GM19324 (cell line): ENCODE measurements around the gene KIF4B.
"Not testable (repeated sequence)": the region's sequence is repeated elsewhere in the genome, so short reads cannot be mapped to it uniquely, and the experiment has no call there.

Experiments used
- ATAC-seq: cut with Tn5 transposase; IDR thresholded peaks from one replicate; pipeline ENCODE4 v1.9.1; 2021; ENCODE audit warnings: mild to moderate bottlenecking, moderate library complexity; ENCODE audit not compliant: unreplicated experiment, low FRiP score

Gene KIF4B

GRCh38 chr5:155013526-155013925 is at the start of gene KIF4B:
Gene KIF4B, plus strand, starts transcription at chr5:155013755. Its CDS starts 105 bp downstream, at chr5:155013860.
- no peak for ATAC-seq

DNA sequence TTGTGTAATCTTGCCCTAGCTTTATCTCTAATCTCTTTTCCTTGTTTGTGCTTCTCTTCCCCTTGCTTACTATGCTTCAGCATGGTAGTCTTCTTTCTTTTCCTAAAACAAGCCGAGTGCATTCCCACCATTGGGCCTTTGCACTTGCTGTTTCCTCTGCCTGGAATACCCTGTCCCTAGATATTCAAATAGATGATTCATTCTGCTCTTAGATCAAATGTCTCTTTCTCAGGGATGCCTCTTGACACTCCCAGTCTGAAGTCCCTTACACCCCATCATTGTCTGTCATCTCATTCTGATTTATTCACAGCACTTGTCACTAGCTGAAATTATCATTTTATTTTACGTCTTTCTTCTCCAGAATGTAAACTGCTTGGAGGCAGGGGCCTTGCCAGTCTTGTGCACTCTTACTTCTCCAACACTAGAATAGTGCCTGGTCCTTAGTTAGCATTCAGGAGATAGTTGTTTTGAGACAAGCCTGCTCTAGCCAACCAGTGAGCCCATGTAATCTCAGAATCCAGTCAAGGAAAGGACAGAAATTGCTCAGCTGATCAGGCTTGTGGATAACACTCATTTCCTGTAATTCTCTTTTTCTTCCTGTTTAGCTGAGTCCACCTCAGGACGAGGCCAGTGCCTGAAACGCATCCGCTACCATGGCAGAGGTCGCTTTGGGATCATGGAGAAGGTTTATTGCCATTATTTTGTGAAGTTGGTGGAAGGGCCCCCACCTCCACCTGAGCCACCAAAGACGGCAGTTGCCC is 47.3 kb upstream of the KIF4B start:
- ATAC-seq, result no peak

GRCh38 chr5:154966874-154967273 is 46.7 kb upstream of the KIF4B start:
- no peak for ATAC-seq

GRCh38 chr5:154967421-154968024 is 46.0 kb upstream of the KIF4B start:
- no peak for ATAC-seq

- no peak for ATAC-seq
These were observed 44.6 kb upstream of the KIF4B start for GRCh38 chr5:154968953-154969352.

- no peak for ATAC-seq
These were observed 42.8 kb upstream of the KIF4B start for GRCh38 chr5:154970759-154971158.

- no peak for ATAC-seq
These were observed 42.1 kb upstream of the KIF4B start for GRCh38 chr5:154971501-154971900.

DNA sequence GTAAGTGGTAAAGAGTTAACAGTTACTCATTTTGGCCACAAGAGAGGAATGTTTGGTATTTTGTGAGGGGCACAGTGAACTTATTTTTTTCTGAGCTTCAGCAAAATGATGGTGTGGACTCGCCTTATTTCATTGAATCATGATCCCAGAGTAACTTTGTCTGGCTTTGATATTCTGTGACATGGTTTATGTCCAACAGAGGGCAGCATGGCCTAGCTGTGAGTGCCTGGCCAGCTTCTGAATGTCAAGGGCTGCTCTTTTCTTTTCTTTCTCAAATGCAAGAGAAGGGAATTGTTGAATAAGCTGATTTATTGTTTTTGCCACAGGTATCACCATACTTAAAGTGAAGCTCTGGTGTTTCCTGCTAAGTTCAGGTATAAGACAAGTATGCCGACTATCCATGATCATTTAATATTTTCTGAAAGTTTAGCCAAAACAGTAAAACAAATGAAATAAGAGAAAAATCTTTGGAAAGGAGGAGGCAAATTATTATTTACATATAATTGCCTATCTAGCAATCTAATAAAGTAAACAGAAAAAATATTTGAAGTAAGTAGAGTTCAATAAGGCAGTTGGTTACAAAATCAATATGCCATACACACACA is 41.0 kb upstream of the KIF4B start:
- ATAC-seq, result no peak

DNA sequence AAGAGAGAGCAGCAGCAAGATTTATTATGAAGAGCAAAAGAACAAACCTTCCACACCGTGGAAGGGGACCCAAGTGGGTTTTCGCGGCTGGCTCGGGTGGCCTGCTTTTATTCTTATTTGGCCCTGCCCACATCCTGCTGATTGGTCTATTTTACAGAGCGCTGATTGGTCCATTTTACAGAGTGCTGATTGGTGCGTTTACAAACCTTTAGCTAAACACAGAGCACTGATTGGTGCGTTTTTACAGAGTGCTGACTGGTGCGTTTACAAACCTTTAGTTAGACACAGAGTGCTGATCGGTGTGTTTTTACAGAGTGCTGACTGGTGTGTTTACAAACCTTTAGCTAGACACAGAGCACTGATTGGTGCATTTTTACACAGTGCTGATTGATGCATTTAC is 37.5 kb upstream of the KIF4B start:
- ATAC-seq, result not testable (repeated sequence)

DNA sequence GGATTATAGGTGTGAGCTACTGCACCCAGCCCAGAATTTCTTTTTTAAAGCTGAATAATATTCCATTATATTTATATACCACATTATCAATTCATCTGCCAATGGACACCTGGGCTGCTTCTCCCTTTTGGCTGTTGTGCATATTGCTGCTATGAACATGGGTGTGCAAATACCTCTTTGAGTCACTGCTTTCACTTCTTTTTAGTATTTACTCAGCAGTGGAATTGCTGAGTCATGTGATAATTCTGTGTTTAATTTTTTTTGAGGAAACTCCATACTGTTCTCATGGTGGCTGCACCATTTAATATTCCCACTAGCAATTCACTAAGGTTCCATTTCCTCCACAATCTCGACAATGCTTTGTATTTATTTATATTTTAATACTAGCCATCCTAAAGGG is 36.1 kb upstream of the KIF4B start:
- no peak for ATAC-seq

DNA sequence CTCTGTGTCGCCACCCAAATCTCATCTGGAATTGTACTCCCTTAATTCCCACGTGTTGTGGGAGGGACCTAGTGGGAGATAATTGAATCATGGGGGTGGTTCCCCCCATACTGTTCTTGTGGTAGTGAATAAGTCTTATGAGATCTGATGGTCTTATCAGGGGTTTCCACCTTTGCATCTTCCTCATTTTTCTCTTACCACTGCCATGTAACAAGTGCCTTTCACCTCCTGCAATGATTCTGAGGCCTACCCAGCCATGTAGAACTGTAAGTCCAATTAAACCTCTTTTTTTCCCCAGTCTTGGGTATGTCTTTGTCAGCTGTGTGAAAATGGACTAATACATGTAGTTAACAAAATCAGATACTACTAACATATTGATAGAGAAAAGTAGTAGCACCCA is 35.3 kb upstream of the KIF4B start:
- ATAC-seq, result not testable (repeated sequence)

GRCh38 chr5:154984946-154985516 is 28.5 kb upstream of the KIF4B start:
- ATAC-seq, result no peak

- no peak for ATAC-seq
These were observed 27.4 kb upstream of the KIF4B start for GRCh38 chr5:154986151-154986550.

DNA sequence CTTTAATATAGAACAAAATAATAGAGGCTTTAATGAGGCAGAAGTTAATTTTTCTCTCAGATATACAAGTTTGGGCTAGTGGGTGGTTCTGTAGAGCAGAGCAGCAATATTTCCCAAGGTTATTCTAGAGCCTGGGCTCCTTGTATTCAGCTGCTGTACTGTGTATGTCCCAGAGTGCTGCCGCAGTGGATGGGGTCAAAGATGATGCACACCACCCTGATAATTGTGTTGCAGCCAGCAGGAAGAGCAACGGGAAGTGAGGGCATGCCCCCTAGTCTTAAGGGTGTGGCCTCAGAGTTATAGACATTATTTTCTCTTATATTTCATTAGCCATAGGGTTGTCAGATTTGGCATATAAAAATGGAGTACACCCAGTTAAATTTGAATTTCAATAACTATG is 23.9 kb upstream of the KIF4B start:
- ATAC-seq, result no peak

DNA sequence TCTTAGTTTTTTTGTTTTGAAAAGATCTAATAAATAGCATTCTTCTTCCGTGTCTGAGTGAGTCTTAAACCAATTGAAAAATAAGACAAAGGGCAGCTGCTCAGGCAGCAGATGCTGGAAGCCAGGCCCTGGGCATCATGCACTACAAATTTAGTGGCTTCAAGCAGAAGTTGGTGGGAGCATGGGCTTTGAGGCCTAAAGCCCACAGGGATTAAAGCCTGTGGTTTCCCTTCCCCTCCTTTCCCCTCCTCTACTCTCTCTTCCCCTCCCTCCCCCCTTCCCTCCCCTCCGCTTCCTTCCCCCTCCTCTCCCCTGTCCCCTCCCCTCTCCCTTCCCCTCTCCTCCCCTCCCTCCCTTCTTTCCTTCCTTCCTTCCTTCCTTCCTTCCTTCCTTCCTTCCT is 20.1 kb upstream of the KIF4B start:
- ATAC-seq, result no peak

- ATAC-seq, result no peak
These were observed 17.9 kb upstream of the KIF4B start for GRCh38 chr5:154995679-154996078.

DNA sequence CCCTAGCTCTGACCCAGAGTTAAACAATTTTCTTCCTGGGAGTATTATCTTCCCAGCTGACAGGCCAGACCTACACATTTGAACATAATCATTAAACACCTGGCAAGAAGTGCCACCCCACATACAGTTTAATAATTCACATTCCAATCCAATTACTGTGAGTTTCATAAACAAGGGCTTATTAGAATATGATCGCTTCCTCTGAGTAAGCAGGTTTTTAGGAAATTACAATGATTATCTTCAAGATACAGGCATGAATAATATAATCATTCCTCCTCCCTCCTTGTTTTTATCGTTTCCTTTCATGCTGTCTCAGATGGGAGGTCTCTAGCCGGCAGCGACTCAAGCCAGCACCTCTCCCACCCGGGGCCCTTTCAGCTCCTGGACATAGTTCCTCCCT is 15.8 kb upstream of the KIF4B start:
- no peak for ATAC-seq

DNA sequence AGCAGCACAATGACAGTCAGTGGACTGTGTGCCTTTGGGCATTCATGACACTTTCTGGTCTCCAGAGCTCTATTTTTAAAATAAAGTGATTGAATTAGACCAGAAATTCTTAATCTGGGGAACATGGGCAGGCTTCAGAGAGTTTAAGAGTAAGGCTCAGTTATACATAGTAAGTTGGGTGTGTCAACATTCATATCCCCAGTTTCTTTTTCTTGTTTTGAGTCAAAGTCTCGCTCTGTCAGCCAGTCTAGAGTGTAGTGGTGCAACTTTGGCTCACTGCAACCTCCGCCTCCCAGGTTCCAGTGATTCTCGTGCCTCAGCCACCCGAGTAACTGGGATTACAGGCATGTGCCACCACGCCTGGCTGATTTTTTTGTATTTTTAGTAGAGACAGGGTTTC is 13.7 kb upstream of the KIF4B start:
- ATAC-seq, result no peak

GRCh38 chr5:155001523-155001922 is 12.0 kb upstream of the KIF4B start:
- ATAC-seq, result no peak

DNA sequence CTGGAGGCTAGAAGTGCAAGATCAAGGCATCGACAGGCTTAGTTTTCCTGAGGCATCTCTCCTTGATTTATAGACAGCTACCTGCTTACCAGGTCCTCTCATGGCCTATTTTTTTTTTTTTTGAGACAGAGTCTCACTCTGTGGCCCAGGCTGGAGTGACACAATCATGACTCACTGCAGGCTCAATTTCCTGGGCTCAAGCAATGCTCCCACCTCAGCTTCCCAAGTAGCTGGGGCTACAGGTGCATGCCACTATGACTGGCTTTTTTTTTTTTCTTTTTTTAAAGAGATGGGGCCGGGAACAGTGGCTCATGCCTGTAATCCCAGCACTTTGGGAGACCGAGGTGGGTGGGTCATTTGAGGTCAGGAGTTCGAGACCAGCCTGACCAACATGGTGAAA is 10.8 kb upstream of the KIF4B start:
- not testable (repeated sequence) for ATAC-seq

DNA sequence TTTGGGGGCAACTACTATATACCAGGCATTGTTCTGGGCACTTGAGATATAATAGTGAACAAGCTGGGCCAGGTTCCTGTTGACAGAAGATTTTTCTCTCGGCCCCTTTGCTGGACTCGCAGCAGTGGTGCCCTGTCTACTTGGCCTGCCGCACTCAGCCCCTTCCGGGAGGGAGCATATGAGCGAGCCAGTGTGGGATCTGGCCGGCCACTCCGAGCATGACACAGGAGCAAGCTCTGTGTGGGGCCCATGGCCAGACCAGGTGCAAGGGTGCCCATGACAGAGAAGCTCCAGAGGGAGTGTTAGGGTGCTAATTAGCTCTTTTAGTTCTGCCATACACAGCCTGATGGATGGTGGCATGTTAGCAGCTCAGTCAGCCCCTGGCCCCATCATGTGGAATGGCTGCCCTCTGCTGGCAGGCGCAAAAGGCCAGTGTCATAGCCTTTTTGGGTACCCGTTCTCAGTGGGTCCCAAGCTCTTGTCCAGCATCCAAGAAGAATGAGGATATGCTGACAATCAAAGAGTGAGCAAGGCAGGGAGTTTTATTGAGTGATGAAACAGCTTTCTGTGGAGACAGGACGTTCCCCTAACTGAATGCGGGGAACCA is 9.3 kb upstream of the KIF4B start:
- ATAC-seq, result no peak
